Heart right ventricle (tissue), 16 donors: ENCODE measurements around the gene STAG1. TPM values are rescaled to one million over a fixed set of nuclear protein-coding genes. Genes with fewer than 3 reads are reported as not detected.
"Not testable (repeated sequence)": the region's sequence is repeated elsewhere in the genome, so short reads cannot be mapped to it uniquely, and the experiment has no call there.

Source experiments
- ATAC-seq, 8 donors: fragments of 200-7000 bp; cut with Tn5 transposase; one replicate each; pipeline ENCODE4 v1.9.1; 2020; ENCODE audit warnings: mild to moderate bottlenecking in 8 of 8, moderate library complexity in 8 of 8, moderate number of reproducible peaks in 1 of 8
- DNase-seq, 2 donors: peaks; one replicate each; pipeline ENCODE4 v3.0.0-alpha.2; 2020
- H3K27ac ChIP-seq, 10 donors: fragments of 200-600 bp; sonication (generic) in 2 of 10; one replicate each; pipeline versions ENCODE4 v1.5.0 to v1.8.0; 2020 to 2022; ENCODE audit warnings: mild to moderate bottlenecking in 3 of 10
- H3K27me3 ChIP-seq, 7 donors: fragments of 200-600 bp; one replicate each; pipeline ENCODE4 v1.8.0; 2021 to 2022; ENCODE audit warnings: mild to moderate bottlenecking in 2 of 7
- H3K36me3 ChIP-seq, 9 donors: fragments of 200-600 bp; sonication (generic) in 1 of 9; one replicate each; pipeline versions ENCODE4 v1.5.0 to v1.8.0; 2020 to 2022; ENCODE audit warnings: mild to moderate bottlenecking in 2 of 9
- H3K4me1 ChIP-seq, 9 donors: fragments of 200-600 bp; sonication (generic) in 1 of 9; one replicate each; pipeline versions ENCODE4 v1.5.0 to v1.8.0; 2020 to 2022; ENCODE audit warnings: mild to moderate bottlenecking in 4 of 9
- H3K4me3 ChIP-seq, 10 donors: fragments of 200-600 bp; sonication (generic) in 2 of 10; one replicate each; pipeline versions ENCODE4 v1.5.0 to v1.8.0; 2020 to 2022; ENCODE audit warnings: mild to moderate bottlenecking in 7 of 10, moderate library complexity in 2 of 10
- H3K9me3 ChIP-seq, 11 donors: fragments of 200-600 bp in 10 of 11; sonication (generic) in 2 of 11; one replicate each; pipeline versions ENCODE4 v1.5.0 to v1.8.0; 2013 to 2022; ENCODE audit warnings: mild to moderate bottlenecking in 2 of 11, control low read depth in 1 of 11, moderate library complexity in 1 of 11
- CTCF ChIP-seq, 9 donors: fragments of 200-600 bp; sonication (generic) in 2 of 9; IDR thresholded peaks; one replicate each; pipeline versions ENCODE4 v1.5.0 to v1.8.0; 2021 to 2022; ENCODE audit warnings: antibody characterized with exemption in 9 of 9, mild to moderate bottlenecking in 5 of 9, moderate library complexity in 1 of 9
- WGBS, 2 donors: extraction: QIAGEN DNeasy Blood & Tissue Kit; methylation state at CpG; one replicate each; pipeline ENCODE4 v1.1.7; 2013; ENCODE audit warnings: inconsistent platforms in 1 of 2; 5-methylcytosine and 5-hydroxymethylcytosine counted together
- intact Hi-C, 10 donors: fragments of 100-400 bp; cut with DNase I; formaldehyde crosslinking; loops; one replicate each; pipeline versions ENCODE4 v1.11.1 to v1.14.2; 2022
- polyA plus RNA-seq, 2 donors: library from polyadenylated mRNA; stranded (reverse); fragments of 200-250 nt; gene quantifications; one replicate each; pipeline ENCODE4 v1.2.3, GENCODE V29; 2013
- total RNA-seq, 10 donors: library from RNA; stranded (reverse); fragmentation: NEBNext Ultra II Directional in 3 of 10; extraction: Animal tissue kit (Norgen Biotek cat#: 25700) in 3 of 10; gene quantifications; one replicate each; pipeline versions ENCODE4 v1.2.1 to v1.2.4, GENCODE V29; 2021 to 2023
- donor health status: Arrhythmogenic right ventricular cardiomyopathy.
- donor health status: ischemic (EF 13 %, LVEDD 7.1; RV severe dilation, severe dysfunction).
- donor health status: healthy with polysubstance abuse.
- donor health status: DM: no; HTN: yes; CAD: no.
- donor health status: DM: no; HTN: no; CAD: no.
- donor health status: ischemic (EF 25% LVEDD 6.9; RV normal size, moderate dysfunction).
- donor health status: ischemic (EF 25% LVEDD 5.7; RV mildly dilated, moderate dysfunction).
- donor health status: healthy.
- donor health status: DM: yes; HTN: yes; CAD: no.
- donor health status: Ischemic cardiomyopathy.
- donor health status: ischemic (EF 35%, LVEDD 5.7; RV mildly dilated, moderate dysfunction).
- donor health status: nonischemic (EF 11% LVEDD 7.7; RV severe dilation, severe dysfunction).
- donor health status: DM: yes; HTN: yes; CAD: no.
- donor health status: PGD.
- donor health status: ischemic (EF 29% LVEDD 5.4; RV normal size, mild dysfunction).
- donor health status: nonischemic (EF 23%, LVEDD 6.1; RV moderate dilation, normal function).

The STAG1 gene
- total and polyA plus RNA-seq, 12 donors: 8.0 to 27.6 (median 19.6) TPM

GRCh38 chr3:136621628-136622027, 130.6 kb downstream of the STAG1 start:
- H3K27me3 ChIP-seq: no peaks in the 10 kb centered on the region
- H3K4me3 ChIP-seq: no peak overlapping the region
- H3K9me3 ChIP-seq: no peaks in the 10 kb centered on the region
- DNase-seq: no peak
- no peak for TF ChIP-seq CTCF (IDR thresholded peaks at IDR 0.05)
- WGBS, 2 donors: 81 to 84% methylated on average over 2 of the region's 2 CpGs
- no peak for ATAC-seq
- H3K4me1 ChIP-seq: peaks cover 0 to 36% (median 5%) of the 10 kb centered on the region in 9 donors
- peaks cover 0 to 31% (median 0%) of the 10 kb centered on the region in 9 donors for H3K36me3 ChIP-seq
- no peak overlapping the region for H3K27ac ChIP-seq
- intact Hi-C loops: no loop called here

- H3K36me3 ChIP-seq: peaks cover 0 to 31% (median 0%) of the 10 kb centered on the region in 9 donors
- H3K27ac ChIP-seq: no peak overlapping the region
- ATAC-seq (no peak), DNase-seq (no peak)
- peaks cover 0 to 36% (median 5%) of the 10 kb centered on the region in 9 donors for H3K4me1 ChIP-seq
- H3K27me3 ChIP-seq: no peaks in the 10 kb centered on the region
- TF ChIP-seq CTCF (IDR thresholded peaks at IDR 0.05): no peak
- H3K9me3 ChIP-seq: no peaks in the 10 kb centered on the region
- intact Hi-C loops: no loop called here
- no peak overlapping the region for H3K4me3 ChIP-seq
Observed at GRCh38 chr3:136620436-136620835, 131.7 kb downstream of the STAG1 start.

- H3K27ac ChIP-seq, DNase-seq, intact Hi-C loops, H3K4me3 ChIP-seq, ATAC-seq, H3K9me3 ChIP-seq, H3K27me3 ChIP-seq: not testable (repeated sequence)
- Histone ChIP-seq H3K4me1 (peaks cover 0 to 22% (median 0%) of the 10 kb centered on the region in 9 donors), H3K36me3 (peaks cover 0 to 35% (median 0%) of the 10 kb centered on the region in 9 donors)
- WGBS, 2 donors: 82 to 100% methylated on average over 6 of the region's 6 CpGs
Observed at GRCh38 chr3:136617969-136618525, 134.1 kb downstream of the STAG1 start.

GRCh38 chr3:136617198-136617597, 135.0 kb downstream of the STAG1 start:
- Histone ChIP-seq H3K4me3 (no peak overlapping the region), H3K27me3 (no peaks in the 10 kb centered on the region), H3K27ac (no peak overlapping the region), H3K36me3 (peaks cover 0 to 35% (median 0%) of the 10 kb centered on the region in 9 donors), H3K9me3 (no peaks in the 10 kb centered on the region), H3K4me1 (peaks cover 0 to 22% (median 0%) of the 10 kb centered on the region in 9 donors)
- TF ChIP-seq CTCF (IDR thresholded peaks at IDR 0.05): no peak
- intact Hi-C loops: no loop called here
- DNase-seq (no peak), ATAC-seq (no peak)

- peaks cover 0 to 10% (median 0%) of the 10 kb centered on the region in 9 donors for H3K4me1 ChIP-seq
- intact Hi-C loops: no loop called here
Observed at GRCh38 chr3:136612512-136612911, 139.7 kb downstream of the STAG1 start.

More at GRCh38 chr3:136612512-136612911, 139.7 kb downstream of the STAG1 start:
- ATAC-seq (no peak), DNase-seq (no peak)
- H3K27ac ChIP-seq: no peak overlapping the region
- no peaks in the 10 kb centered on the region for H3K9me3 ChIP-seq
- no peak overlapping the region for H3K4me3 ChIP-seq
- no peak for TF ChIP-seq CTCF (IDR thresholded peaks at IDR 0.05)
- H3K36me3 ChIP-seq: peaks cover 0 to 24% (median 0%) of the 10 kb centered on the region in 9 donors
- 84 to 90% methylated on average over 2 of the region's 2 CpGs for WGBS, 2 donors
- H3K27me3 ChIP-seq: no peaks in the 10 kb centered on the region
